ENCODE data around the gene SCO2. TPM values are rescaled to one million over a fixed set of nuclear protein-coding genes. Genes with fewer than 3 reads are reported as not detected.
A peak's percentile ranks its signal among the peaks of the same experiment; 100 is the strongest.

The SCO2 gene
- total and polyA plus RNA-seq, 9 of the 15 experiments (the other 6 are each of a cell fraction or from before 2014, with no cell fraction given) = 0.34 to 4.0 (median 1.1) TPM; not detected in 3

GRCh38 chr22:50523806-50524675, 1.4 kb downstream of the SCO2 start (continued):
- TF ChIP-seq, protein P1, sequence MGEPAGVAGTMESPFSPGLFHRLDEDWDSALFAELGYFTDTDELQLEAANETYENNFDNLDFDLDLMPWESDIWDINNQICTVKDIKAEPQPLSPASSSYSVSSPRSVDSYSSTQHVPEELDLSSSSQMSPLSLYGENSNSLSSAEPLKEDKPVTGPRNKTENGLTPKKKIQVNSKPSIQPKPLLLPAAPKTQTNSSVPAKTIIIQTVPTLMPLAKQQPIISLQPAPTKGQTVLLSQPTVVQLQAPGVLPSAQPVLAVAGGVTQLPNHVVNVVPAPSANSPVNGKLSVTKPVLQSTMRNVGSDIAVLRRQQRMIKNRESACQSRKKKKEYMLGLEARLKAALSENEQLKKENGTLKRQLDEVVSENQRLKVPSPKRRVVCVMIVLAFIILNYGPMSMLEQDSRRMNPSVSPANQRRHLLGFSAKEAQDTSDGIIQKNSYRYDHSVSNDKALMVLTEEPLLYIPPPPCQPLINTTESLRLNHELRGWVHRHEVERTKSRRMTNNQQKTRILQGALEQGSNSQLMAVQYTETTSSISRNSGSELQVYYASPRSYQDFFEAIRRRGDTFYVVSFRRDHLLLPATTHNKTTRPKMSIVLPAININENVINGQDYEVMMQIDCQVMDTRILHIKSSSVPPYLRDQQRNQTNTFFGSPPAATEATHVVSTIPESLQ (CRISPR knock-in tag; IDR thresholded peaks at IDR 0.05) = no peak
- TF ChIP-seq NR2C2 (CRISPR knock-in tag; IDR thresholded peaks at IDR 0.05) (no peak), NR2C2 (tag; IDR thresholded peaks at IDR 0.05) (no peak), LCOR (CRISPR knock-in tag; IDR thresholded peaks at IDR 0.05) (no peak), ZNF277 (CRISPR knock-in tag; IDR thresholded peaks at IDR 0.05; ENCODE audit: borderline replicate concordance) (no peak)

GRCh38 chr22:50523458-50523805, 2.0 kb downstream of the SCO2 start:
- POLR2A ChIA-PET = interaction anchor here (5.3 kb wide), 1 partner anchor 14 kb away, joined by 65 read pairs; the partner anchor contains the start of genes LMF2 and NCAPH2
- TF ChIP-seq TFAM (CRISPR knock-in tag; conservative IDR thresholded peaks at IDR 0.05) = no peak
- peak; percentile 85 for TF ChIP-seq ZBTB33 (CRISPR knock-in tag; IDR thresholded peaks at IDR 0.05)
- TF ChIP-seq, protein P2, sequence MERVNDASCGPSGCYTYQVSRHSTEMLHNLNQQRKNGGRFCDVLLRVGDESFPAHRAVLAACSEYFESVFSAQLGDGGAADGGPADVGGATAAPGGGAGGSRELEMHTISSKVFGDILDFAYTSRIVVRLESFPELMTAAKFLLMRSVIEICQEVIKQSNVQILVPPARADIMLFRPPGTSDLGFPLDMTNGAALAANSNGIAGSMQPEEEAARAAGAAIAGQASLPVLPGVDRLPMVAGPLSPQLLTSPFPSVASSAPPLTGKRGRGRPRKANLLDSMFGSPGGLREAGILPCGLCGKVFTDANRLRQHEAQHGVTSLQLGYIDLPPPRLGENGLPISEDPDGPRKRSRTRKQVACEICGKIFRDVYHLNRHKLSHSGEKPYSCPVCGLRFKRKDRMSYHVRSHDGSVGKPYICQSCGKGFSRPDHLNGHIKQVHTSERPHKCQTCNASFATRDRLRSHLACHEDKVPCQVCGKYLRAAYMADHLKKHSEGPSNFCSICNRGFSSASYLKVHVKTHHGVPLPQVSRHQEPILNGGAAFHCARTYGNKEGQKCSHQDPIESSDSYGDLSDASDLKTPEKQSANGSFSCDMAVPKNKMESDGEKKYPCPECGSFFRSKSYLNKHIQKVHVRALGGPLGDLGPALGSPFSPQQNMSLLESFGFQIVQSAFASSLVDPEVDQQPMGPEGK (CRISPR knock-in tag; IDR thresholded peaks at IDR 0.05; ENCODE audit: borderline replicate concordance) = no peak
- 0 out of 2 replicates have a peak, but pooled peaks have one; percentile 3 for TF ChIP-seq POLR2A (conservative IDR thresholded peaks at IDR 0.05)
- TF ChIP-seq, protein P3, sequence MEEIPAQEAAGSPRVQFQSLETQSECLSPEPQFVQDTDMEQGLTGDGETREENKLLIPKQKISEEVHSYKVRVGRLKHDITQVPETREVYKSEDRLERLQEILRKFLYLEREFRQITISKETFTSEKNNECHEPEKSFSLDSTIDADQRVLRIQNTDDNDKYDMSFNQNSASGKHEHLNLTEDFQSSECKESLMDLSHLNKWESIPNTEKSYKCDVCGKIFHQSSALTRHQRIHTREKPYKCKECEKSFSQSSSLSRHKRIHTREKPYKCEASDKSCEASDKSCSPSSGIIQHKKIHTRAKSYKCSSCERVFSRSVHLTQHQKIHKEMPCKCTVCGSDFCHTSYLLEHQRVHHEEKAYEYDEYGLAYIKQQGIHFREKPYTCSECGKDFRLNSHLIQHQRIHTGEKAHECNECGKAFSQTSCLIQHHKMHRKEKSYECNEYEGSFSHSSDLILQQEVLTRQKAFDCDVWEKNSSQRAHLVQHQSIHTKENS (CRISPR knock-in tag; IDR thresholded peaks at IDR 0.05) = no peak

More at GRCh38 chr22:50523458-50523805, 2.0 kb downstream of the SCO2 start:
- ATAC-seq (no peak), FAIRE-seq (no peak), DNase-seq (ENCODE audit: extremely low read depth in 1 of 4, low spot score in 3 of 4) (no peak)
- WGBS (ENCODE audit: insufficient coverage, low coverage, missing lambda C conversion rate) = 86% methylated on average over 15 of the region's 16 CpGs
- BruUV-seq (replicated peaks) = no TSS peak
- Histone ChIP-seq H3K9ac (ENCODE audit: insufficient read depth in 1 of 2, low read depth in 2 of 2, low read length in 2 of 2) (peak overlapping the region in 1 of 2 experiments; percentile 96; a peak in 1 of 4 replicates), H3K27ac (ENCODE audit: extremely low read depth, low read depth, low read length) (no peak overlapping the region), H2AFZ (ENCODE audit: low read depth, low read length) (no peak overlapping the region), H3K27me3 (ENCODE audit: control insufficient read depth in 2 of 2, insufficient read depth in 2 of 2, low read length in 2 of 2) (no peaks in the 10 kb centered on the region), H3K4me2 (ENCODE audit: insufficient read depth, low read length) (no peak overlapping the region), H4K20me1 (replicated peaks; ENCODE audit: control insufficient read depth, insufficient read depth, low read length) (peaks cover 12% of the 10 kb centered on the region; the same call in 1 of the 2 replicates), H3K4me1 (replicated peaks in 1 of 2; ENCODE audit: control insufficient read depth in 2 of 2, insufficient read depth in 2 of 2, low read length in 2 of 2) (peaks cover 8 to 50% of the 10 kb centered on the region in 2 experiments; a peak in 4 of 5 replicates), H3K4me3 (no peak overlapping the region), H3K9me3 (replicated peaks; ENCODE audit: control insufficient read depth, insufficient read depth, low read depth, low read length) (no peaks in the 10 kb centered on the region), H3K36me3 (ENCODE audit: control insufficient read depth, insufficient read depth, low read length) (peaks cover 53% of the 10 kb centered on the region; the same call in 1 of the 3 replicates), H3K9me1 (ENCODE audit: control insufficient read depth, insufficient read depth, low read length) (no peaks in the 10 kb centered on the region), H3K79me2 (ENCODE audit: control insufficient read depth, insufficient read depth, low read length) (peaks cover 34% of the 10 kb centered on the region)
- in situ Hi-C loops (cut with MboI) (loop anchor here (5.0 kb wide), 1 partner anchor 44 kb away; no protein-coding TSS in a partner anchor), intact Hi-C loops (cut with micrococcal nuclease) (no loop called here)
- CTCF ChIA-PET (ENCODE audit: low intra/inter-chr PET ratio) = no interaction called here
